Fibroblast of mammary gland (primary cell): ENCODE results near the gene DOCK1.

ENCODE experiments used
- DNase-seq: peaks from one replicate; pipeline ENCODE4 v3.0.0-alpha.2; 2010; ENCODE audit warnings: low read depth
- H3K4me3 ChIP-seq: 2 replicates; pipeline ENCODE4 v1.5.1; 2011; ENCODE audit warnings: low read depth, mild to moderate bottlenecking, low read length, moderate library complexity; ENCODE audit not compliant: control insufficient read depth
- CTCF ChIP-seq: conservative IDR thresholded peaks from 2 replicates; pipeline ENCODE4 v1.5.1; 2011; ENCODE audit warnings: low read depth, low read length, inconsistent platforms; ENCODE audit not compliant: control insufficient read depth, insufficient read depth

Gene DOCK1

DNA sequence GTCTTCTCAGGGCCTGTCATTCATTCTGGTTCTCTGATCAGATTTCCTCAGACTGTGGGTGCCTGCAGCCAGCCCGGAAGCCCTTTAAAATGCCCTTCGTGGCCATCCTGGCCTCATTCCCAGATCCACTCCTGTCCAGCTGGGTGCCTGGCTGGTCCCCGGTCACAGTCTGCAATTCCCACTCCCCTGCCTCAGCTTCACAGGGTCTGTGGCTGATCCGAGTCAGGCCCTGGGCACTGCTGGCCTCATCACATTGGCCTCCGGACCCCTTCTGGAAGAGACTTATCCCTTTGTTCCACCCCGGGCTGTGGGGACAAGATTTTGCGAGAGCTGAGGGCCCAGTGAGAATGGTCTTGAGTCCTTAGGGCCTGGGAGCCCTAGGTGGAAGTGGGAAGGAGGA, 12.1 kb downstream of the DOCK1 start:
- TF ChIP-seq CTCF: no peak
- DNase-seq: no peak
- H3K4me3 ChIP-seq: no peak overlapping the region

DNA sequence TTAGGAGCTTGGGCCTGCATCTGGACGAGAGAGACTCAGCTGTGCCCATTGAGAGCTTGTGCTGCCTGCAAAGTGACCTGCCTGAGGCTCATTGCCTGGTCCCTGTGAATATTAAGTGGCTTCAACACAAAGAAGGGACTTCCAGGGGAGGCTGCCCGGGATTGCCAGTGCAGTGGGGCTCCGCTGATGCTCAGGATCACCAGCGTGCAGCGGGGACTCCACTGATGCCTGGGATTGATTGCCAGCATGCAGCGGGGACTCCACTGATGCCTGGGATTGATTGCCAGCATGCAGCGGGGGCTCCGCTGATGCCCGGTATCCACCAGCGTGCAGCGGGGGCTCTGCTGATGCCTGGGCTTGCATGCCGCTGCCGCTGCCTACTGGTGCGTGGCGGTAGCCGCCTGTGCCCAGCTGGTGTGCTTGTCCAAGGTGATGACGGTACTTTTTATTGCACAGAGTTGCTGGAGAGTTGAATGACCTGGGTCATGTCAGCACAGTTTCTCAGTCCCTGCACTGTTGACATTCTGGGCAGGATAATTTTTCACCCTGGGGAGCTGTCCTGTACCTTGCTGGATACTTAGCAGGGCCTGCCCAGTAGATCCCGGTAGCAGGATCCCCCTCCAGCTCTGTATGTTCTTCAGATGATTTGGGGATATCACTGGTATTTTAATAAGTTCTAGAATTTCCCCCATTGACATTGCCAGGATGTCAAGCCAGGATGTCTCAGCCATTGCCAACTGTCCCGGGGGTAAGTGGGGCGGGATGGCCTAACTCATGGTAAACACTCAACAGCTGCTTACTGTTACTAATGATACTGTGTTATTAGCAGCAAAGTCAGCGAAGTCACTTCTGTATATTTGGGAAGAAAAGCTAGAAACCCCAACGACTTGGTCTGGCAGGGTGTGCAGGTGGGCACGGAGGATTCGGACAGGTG, 13.0 kb downstream of the DOCK1 start:
- no peak for TF ChIP-seq CTCF
- no peak overlapping the region for H3K4me3 ChIP-seq
- DNase-seq: no peak

- no peak for DNase-seq
- TF ChIP-seq CTCF: no peak
- H3K4me3 ChIP-seq: no peak overlapping the region
Measured at GRCh38 chr10:126919426-126919825, 14.2 kb downstream of the DOCK1 start.

GRCh38 chr10:126921162-126921561, 15.9 kb downstream of the DOCK1 start:
- H3K4me3 ChIP-seq: no peak overlapping the region

DNA sequence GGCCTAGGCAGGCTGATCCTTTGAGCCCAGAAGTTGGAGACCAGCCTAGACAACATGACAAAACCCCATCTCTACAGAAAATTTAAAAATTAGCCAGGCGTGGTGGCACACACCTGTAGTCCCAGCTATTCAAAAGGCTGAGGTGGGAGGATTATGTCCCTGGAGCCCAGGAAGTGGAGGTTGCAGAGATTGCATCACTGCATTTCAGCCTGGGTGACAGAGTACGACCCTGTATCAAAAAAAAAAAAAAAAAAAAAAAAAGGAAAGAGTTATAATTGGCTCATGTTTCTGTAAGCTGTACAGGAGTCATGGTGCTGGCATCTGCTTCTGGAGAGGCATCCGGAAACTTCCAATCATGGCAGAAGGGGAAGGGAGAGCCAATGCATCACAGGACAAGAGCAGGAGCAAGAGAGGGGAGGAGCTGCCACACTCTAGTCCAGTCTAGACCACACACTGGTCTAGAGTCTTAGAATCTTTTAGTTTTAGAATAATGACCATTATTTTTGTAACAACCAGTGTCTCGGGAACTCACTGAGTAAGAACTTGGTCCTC, 16.8 kb downstream of the DOCK1 start:
- no peak overlapping the region for H3K4me3 ChIP-seq
- TF ChIP-seq CTCF: no peak
- DNase-seq: peak; percentile 74

More at GRCh38 chr10:126921162-126921561, 15.9 kb downstream of the DOCK1 start:
- no peak for DNase-seq
- no peak for TF ChIP-seq CTCF

- H3K4me3 ChIP-seq: no peak overlapping the region
- TF ChIP-seq CTCF: no peak
- DNase-seq: no peak
Measured at GRCh38 chr10:126924180-126924914, 19.1 kb downstream of the DOCK1 start.
